Lower leg skin (tissue), 4 donors: ENCODE measurements around the gene ULBP2. TPM values are rescaled to one million over a fixed set of nuclear protein-coding genes. Genes with fewer than 3 reads are reported as not detected.

Source experiments
- DNase-seq, 2 donors: peaks; one replicate each; pipeline ENCODE4 v3.0.0-alpha.2; 2019; ENCODE audit warnings: low spot score in 2 of 2
- H3K4me3 ChIP-seq: fragments of 200-600 bp; sonication (generic); 2 replicates; pipeline ENCODE4 v1.5.1; 2017; ENCODE audit warnings: mild to moderate bottlenecking, low read depth; ENCODE audit not compliant: poor library complexity, severe bottlenecking
- POLR2A ChIP-seq, 2 donors: fragments of 450-650 bp; IDR thresholded peaks; one replicate each; pipeline ENCODE4 v1.6.1; 2016 to 2017; ENCODE audit warnings: antibody characterized with exemption in 2 of 2, mild to moderate bottlenecking in 1 of 2, moderate library complexity in 1 of 2
- WGBS, 2 donors: methylation state at CpG; one replicate each; pipeline ENCODE4 v1.1.5; 2018; 5-methylcytosine and 5-hydroxymethylcytosine counted together
- intact Hi-C: fragments of 100-400 bp; cut with DNase I; formaldehyde crosslinking; loops from one replicate; pipeline ENCODE4 v1.15.0; 2023; ENCODE audit warnings: low total_unique reads
- total RNA-seq, 4 donors: library from RNA; depleted of rRNA; stranded (reverse); fragments of >200 nt; gene quantifications; one replicate each; pipeline ENCODE4 v1.1.0, GENCODE V29; 2016
- TF ChIP-seq, protein P1 (sequence below), 3 donors: fragments of 450-650 bp; IDR thresholded peaks; one replicate each; pipeline ENCODE4 v1.5.1; 2016; ENCODE audit warnings: antibody characterized with exemption in 3 of 3, mild to moderate bottlenecking in 3 of 3, moderate library complexity in 2 of 3

The ULBP2 gene
- total RNA-seq, 4 donors from 2014 or later: 0.25 to 0.68 TPM; not detected in 2

GRCh38 chr6:149974825-149975224 lies 33.0 kb downstream of the ULBP2 start:
- WGBS, 2 donors: 42 to 56% methylated on average over 3 of the region's 3 CpGs

DNA sequence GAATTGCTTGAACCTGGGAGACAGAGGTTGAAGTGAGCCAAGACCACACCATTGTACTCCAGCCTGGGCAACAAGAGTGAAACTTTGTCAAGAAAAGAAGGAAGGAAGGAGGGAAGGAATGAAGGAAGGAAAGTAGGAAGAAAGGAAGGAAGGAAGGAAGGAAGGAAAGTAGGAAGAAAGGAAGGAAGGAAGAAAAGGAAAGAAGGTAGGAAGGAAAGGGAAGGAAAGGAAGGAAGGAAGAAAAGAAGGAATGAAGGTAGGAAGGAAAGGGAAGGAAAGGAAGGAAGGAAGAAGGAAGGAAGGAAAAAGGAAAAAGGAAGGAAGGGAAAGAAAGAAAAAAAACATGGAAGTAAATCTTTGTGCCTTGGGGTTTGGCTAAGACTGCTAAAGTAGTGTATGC lies 33.6 kb downstream of the ULBP2 start:
- no peak for DNase-seq
- intact Hi-C loops: no loop called here
- TF ChIP-seq, protein P1, sequence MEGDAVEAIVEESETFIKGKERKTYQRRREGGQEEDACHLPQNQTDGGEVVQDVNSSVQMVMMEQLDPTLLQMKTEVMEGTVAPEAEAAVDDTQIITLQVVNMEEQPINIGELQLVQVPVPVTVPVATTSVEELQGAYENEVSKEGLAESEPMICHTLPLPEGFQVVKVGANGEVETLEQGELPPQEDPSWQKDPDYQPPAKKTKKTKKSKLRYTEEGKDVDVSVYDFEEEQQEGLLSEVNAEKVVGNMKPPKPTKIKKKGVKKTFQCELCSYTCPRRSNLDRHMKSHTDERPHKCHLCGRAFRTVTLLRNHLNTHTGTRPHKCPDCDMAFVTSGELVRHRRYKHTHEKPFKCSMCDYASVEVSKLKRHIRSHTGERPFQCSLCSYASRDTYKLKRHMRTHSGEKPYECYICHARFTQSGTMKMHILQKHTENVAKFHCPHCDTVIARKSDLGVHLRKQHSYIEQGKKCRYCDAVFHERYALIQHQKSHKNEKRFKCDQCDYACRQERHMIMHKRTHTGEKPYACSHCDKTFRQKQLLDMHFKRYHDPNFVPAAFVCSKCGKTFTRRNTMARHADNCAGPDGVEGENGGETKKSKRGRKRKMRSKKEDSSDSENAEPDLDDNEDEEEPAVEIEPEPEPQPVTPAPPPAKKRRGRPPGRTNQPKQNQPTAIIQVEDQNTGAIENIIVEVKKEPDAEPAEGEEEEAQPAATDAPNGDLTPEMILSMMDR (IDR thresholded peaks at IDR 0.05): no peak
- TF ChIP-seq POLR2A (IDR thresholded peaks at IDR 0.05): no peak
- no peak overlapping the region for H3K4me3 ChIP-seq

More at GRCh38 chr6:149974825-149975224, 33.0 kb downstream of the ULBP2 start:
- TF ChIP-seq, protein P1 (IDR thresholded peaks at IDR 0.05): no peak
- no peak overlapping the region for H3K4me3 ChIP-seq
- DNase-seq: peak in 1 of 2 donors; percentile 48
- intact Hi-C loops: no loop called here

DNA sequence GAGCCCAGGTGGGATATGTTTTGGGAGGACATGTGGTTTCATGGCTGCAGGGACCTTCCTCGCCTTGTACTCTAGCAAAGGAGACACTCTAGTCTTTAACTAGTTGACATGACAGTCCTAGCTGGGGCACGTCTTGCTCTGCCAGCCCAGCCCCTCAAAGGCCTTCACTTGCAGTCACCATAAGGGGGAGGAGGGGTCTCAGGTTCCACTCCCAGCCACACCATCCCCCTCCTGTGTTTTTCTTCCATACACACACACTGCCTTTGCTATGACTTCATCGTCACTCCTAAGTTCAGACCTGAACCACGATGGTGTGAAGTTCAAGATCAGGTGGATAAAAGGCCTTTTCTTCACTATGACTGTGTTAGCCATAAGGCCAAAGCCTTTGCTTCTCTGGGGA lies 35.4 kb downstream of the ULBP2 start:
- peak in 1 of 2 donors; percentile 40 for DNase-seq

GRCh38 chr6:149978610-149979009 lies 36.8 kb downstream of the ULBP2 start:
- TF ChIP-seq, protein P1 (IDR thresholded peaks at IDR 0.05): no peak
- TF ChIP-seq POLR2A (IDR thresholded peaks at IDR 0.05): no peak
- H3K4me3 ChIP-seq: no peak overlapping the region
- DNase-seq: peak in 1 of 2 donors; percentile 10
- intact Hi-C loops: no loop called here

More for the DNA sequence above, 35.4 kb downstream of the ULBP2 start:
- TF ChIP-seq, protein P1 (IDR thresholded peaks at IDR 0.05): no peak
- TF ChIP-seq POLR2A (IDR thresholded peaks at IDR 0.05): no peak
- H3K4me3 ChIP-seq: no peak overlapping the region
- WGBS, 2 donors: 71 to 86% methylated on average over 4 of the region's 4 CpGs
- intact Hi-C loops: no loop called here

- no peak for TF ChIP-seq POLR2A (IDR thresholded peaks at IDR 0.05)
- TF ChIP-seq, protein P1 (IDR thresholded peaks at IDR 0.05): no peak
- no peak overlapping the region for H3K4me3 ChIP-seq
- intact Hi-C loops: no loop called here
- WGBS, 2 donors: 61 to 82% methylated on average over 6 of the region's 6 CpGs
- peak in 1 of 2 donors; percentile 82 for DNase-seq
Observed at GRCh38 chr6:149979293-149979692, 37.5 kb downstream of the ULBP2 start.

GRCh38 chr6:149983145-149983544 lies 41.3 kb downstream of the ULBP2 start:
- TF ChIP-seq POLR2A (IDR thresholded peaks at IDR 0.05): no peak
- TF ChIP-seq, protein P1 (IDR thresholded peaks at IDR 0.05): no peak
- intact Hi-C loops: no loop called here
- peak in 1 of 2 donors; percentile 34 for DNase-seq
- WGBS, 2 donors: 29% methylated on average over 9 of the region's 9 CpGs
- no peak overlapping the region for H3K4me3 ChIP-seq
